Gastrocnemius medialis (tissue), 4 donors: ENCODE measurements around the gene SH3BP2. TPM values are rescaled to one million over a fixed set of nuclear protein-coding genes. Genes with fewer than 3 reads are reported as not detected.
"Not testable (repeated sequence)": the region's sequence is repeated elsewhere in the genome, so short reads cannot be mapped to it uniquely, and the experiment has no call there.

Source experiments
- ATAC-seq, 2 donors: fragments of 150-250 bp; one replicate each; pipeline ENCODE4 v1.9.1; 2016
- DNase-seq, 2 donors: peaks; one replicate each; pipeline ENCODE4 v3.0.0-alpha.2; 2019
- H3K27ac ChIP-seq, 4 donors: fragments of 200-600 bp; sonication (generic); 1 replicate in 1 of 4; 2 replicates in 3 of 4; pipeline ENCODE4 v1.5.1; 2016 to 2018; ENCODE audit warnings: mild to moderate bottlenecking in 2 of 4, moderate library complexity in 1 of 4
- H3K27me3 ChIP-seq, 3 donors: fragments of 200-600 bp; sonication (generic) in 2 of 3; 1 replicate in 1 of 3; 2 replicates in 2 of 3; pipeline versions ENCODE4 v1.5.1 to v1.6.0; 2016 to 2019; ENCODE audit warnings: mild to moderate bottlenecking in 1 of 3, moderate library complexity in 1 of 3
- H3K36me3 ChIP-seq, 2 donors: fragments of 200-600 bp; sonication (generic) in 1 of 2; one replicate each; pipeline ENCODE4 v1.5.1; 2017 to 2018
- H3K4me1 ChIP-seq, 2 donors: fragments of 200-600 bp; sonication (generic) in 1 of 2; one replicate each; pipeline ENCODE4 v1.5.1; 2016 to 2017; ENCODE audit warnings: mild to moderate bottlenecking in 2 of 2
- H3K4me3 ChIP-seq, 4 donors: fragments of 200-600 bp; sonication (generic) in 3 of 4; 1 replicate in 1 of 4; 2 replicates in 3 of 4; pipeline ENCODE4 v1.5.1; 2016 to 2019; ENCODE audit warnings: mild to moderate bottlenecking in 2 of 4
- H3K9me3 ChIP-seq, 3 donors: fragments of 200-600 bp; sonication (generic) in 2 of 3; 1 replicate in 1 of 3; 2 replicates in 2 of 3; pipeline ENCODE4 v1.5.1; 2016 to 2019
- POLR2A ChIP-seq, 2 donors: fragments of 450-650 bp; IDR thresholded peaks; one replicate each; pipeline ENCODE4 v1.6.1; 2017; ENCODE audit warnings: antibody characterized with exemption in 2 of 2, mild to moderate bottlenecking in 2 of 2, moderate library complexity in 2 of 2
- in situ Hi-C, 4 donors: fragments of 200-750 bp; cut with MboI; loops; one replicate each; pipeline versions ENCODE4 v1.15.0 to v1.8.0; 2017; ENCODE audit warnings: low sequenced_read_pairs in 4 of 4
- intact Hi-C: fragments of 100-400 bp; cut with DNase I; formaldehyde crosslinking; loops from one replicate; pipeline ENCODE4 v1.15.1; 2023; ENCODE audit warnings: low total_unique reads
- total RNA-seq, 4 donors: library from RNA; depleted of rRNA; stranded (reverse); fragments of >200 nt; gene quantifications; one replicate each; pipeline versions ENCODE4 v1.1.0 to v1.2.3, GENCODE V29; 2016
- TF ChIP-seq, protein P1 (sequence below), 5 experiments: fragments of 450-650 bp in 3 of 5; fragments of 200-600 bp in 2 of 5; sonication (generic) in 2 of 5; IDR thresholded peaks in 4 of 5; conservative IDR thresholded peaks in 1 of 5; 1 replicate in 4 of 5; 2 replicates in 1 of 5; pipeline ENCODE4 v1.5.1; 2016 to 2019; ENCODE audit warnings: antibody characterized with exemption in 5 of 5, mild to moderate bottlenecking in 3 of 5, moderate library complexity in 3 of 5

SH3BP2 gene
- total RNA-seq, 4 donors from 2014 or later: 4.8 to 21.5 (median 12.0) TPM

DNA sequence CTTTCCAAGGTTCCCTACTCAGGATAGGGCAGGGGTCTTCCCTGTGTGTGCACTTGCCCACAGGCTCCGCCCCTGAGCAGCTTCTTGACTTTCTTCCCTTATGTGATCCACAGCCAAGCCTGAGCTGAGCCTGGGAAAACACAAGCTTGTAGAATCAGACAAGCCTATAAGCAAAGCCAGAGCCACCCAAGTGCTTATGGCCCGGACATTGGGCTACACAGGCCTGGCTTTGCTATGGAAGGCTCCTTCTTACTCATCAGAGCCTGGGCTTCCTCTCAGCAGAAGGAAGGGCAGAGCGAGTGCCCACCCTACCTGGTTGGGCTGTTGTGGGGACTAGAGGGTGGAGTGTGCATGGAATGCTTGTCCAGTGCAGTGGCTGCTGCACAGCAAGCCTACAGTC, 35.5 kb upstream of the SH3BP2 start:
- Histone ChIP-seq H3K27ac (no peak overlapping the region), H3K4me3 (no peak overlapping the region), H3K36me3 (no peaks in the 10 kb centered on the region), H3K4me1 (peaks cover 12 to 14% of the 10 kb centered on the region in 2 donors), H3K27me3 (no peaks in the 10 kb centered on the region), H3K9me3 (no peaks in the 10 kb centered on the region)
- intact Hi-C loops: loop anchor here (2.0 to 10.0 kb wide), 5 partner anchors 85 to 493 kb away; partner anchors contain the start of genes ADD1, CFAP99, GRK4 and MXD4
- ATAC-seq (no peak), DNase-seq (no peak)
- TF ChIP-seq POLR2A (IDR thresholded peaks at IDR 0.05): no peak
- TF ChIP-seq, protein P1, sequence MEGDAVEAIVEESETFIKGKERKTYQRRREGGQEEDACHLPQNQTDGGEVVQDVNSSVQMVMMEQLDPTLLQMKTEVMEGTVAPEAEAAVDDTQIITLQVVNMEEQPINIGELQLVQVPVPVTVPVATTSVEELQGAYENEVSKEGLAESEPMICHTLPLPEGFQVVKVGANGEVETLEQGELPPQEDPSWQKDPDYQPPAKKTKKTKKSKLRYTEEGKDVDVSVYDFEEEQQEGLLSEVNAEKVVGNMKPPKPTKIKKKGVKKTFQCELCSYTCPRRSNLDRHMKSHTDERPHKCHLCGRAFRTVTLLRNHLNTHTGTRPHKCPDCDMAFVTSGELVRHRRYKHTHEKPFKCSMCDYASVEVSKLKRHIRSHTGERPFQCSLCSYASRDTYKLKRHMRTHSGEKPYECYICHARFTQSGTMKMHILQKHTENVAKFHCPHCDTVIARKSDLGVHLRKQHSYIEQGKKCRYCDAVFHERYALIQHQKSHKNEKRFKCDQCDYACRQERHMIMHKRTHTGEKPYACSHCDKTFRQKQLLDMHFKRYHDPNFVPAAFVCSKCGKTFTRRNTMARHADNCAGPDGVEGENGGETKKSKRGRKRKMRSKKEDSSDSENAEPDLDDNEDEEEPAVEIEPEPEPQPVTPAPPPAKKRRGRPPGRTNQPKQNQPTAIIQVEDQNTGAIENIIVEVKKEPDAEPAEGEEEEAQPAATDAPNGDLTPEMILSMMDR (IDR thresholded peaks at IDR 0.05 in 4 of 5, conservative IDR thresholded peaks at IDR 0.05 in 1 of 5): no peak
- in situ Hi-C loops: loop anchor here in 1 of 4 donors (25.0 kb wide), 1 partner anchor 180 kb away; no protein-coding TSS in a partner anchor

DNA sequence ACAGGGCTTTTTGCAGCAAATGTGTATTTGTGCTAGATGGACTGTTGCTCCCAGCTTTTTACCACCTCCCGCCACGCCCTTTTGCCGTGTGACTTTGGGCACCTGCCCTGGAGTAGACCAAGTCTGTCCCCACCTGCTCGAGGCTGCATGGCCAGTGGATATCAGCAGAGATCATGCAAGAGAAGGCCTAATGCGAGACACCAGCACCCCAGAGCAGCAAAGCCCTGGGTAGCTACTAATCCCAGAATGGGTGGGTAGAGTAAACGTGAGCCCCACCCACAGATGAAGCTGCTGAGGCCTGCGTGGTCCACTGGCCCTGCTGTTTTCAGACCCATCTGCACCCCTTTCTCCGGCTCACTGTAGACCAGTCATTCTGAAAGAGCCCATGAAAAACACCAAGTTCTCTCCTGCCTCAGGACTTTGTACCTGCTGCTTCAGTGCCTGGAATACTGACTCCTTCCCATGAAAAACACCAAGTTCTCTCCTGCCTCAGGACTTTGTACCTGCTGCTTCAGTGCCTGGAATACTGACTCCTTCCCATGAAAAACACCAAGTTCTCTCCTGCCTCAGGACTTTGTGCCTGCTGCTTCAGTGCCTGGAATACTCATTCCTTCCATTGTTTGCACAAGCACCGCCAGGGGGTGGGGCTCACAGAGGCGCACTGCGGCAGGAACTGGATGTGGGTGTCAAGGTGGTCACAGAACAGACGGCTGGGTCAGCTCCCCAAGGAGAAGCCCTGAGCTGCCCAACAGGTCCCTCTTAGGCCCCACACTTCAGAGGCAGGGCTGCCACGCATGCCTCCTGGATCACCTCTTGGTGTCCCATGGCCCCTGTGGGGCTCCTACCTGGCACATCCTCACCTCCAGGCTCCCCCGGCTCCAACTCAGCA, 31.6 kb upstream of the SH3BP2 start:
- ATAC-seq (no peak), DNase-seq (no peak)
- TF ChIP-seq, protein P1 (IDR thresholded peaks at IDR 0.05 in 4 of 5, conservative IDR thresholded peaks at IDR 0.05 in 1 of 5): no peak
- no peak for TF ChIP-seq POLR2A (IDR thresholded peaks at IDR 0.05)
- intact Hi-C loops (loop anchor here (10.0 kb wide), 1 partner anchor 104 kb away; no protein-coding TSS in a partner anchor), in situ Hi-C loops (loop anchor here in 1 of 4 donors (25.0 kb wide), 1 partner anchor 176 kb away; no protein-coding TSS in a partner anchor)
- H3K36me3 ChIP-seq: no peaks in the 10 kb centered on the region
- no peak overlapping the region for H3K27ac ChIP-seq
- H3K9me3 ChIP-seq: no peaks in the 10 kb centered on the region
- peaks cover 0 to 4% of the 10 kb centered on the region in 2 donors for H3K4me1 ChIP-seq
- no peaks in the 10 kb centered on the region for H3K27me3 ChIP-seq
- H3K4me3 ChIP-seq: no peak overlapping the region

DNA sequence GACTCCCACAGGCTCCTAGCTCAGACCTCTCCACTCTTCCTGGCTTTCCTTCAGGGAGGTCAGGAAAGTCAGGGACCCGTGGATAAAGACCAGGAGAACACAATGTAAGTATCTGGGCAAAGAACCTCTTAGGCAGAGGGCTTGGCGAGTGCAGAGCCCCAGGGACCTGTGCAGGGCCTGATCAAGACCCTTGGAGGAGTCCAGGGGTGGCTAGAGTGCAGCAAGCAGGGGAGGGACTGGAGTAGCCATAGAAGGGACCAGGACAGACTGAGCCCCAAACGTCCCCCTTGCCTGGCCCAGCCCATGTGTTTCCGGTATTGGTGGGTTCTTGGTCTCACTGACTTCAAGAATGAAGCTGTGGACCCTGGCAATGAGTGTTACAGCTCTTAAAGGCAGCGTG, 30.8 kb upstream of the SH3BP2 start:
- DNase-seq (no peak), ATAC-seq (no peak)
- no peaks in the 10 kb centered on the region for H3K36me3 ChIP-seq
- intact Hi-C loops (loop anchor here (10.0 kb wide), 1 partner anchor 103 kb away; no protein-coding TSS in a partner anchor), in situ Hi-C loops (loop anchor here in 1 of 4 donors (25.0 kb wide), 1 partner anchor 175 kb away; no protein-coding TSS in a partner anchor)
- no peaks in the 10 kb centered on the region for H3K27me3 ChIP-seq
- no peaks in the 10 kb centered on the region for H3K4me1 ChIP-seq
- no peaks in the 10 kb centered on the region for H3K9me3 ChIP-seq
- H3K4me3 ChIP-seq: no peak overlapping the region
- H3K27ac ChIP-seq: no peak overlapping the region
- TF ChIP-seq, protein P1 (IDR thresholded peaks at IDR 0.05 in 4 of 5, conservative IDR thresholded peaks at IDR 0.05 in 1 of 5): no peak
- no peak for TF ChIP-seq POLR2A (IDR thresholded peaks at IDR 0.05)

GRCh38 chr4:2762486-2763370, 30.2 kb upstream of the SH3BP2 start:
- H3K4me3 ChIP-seq, H3K27me3 ChIP-seq, H3K27ac ChIP-seq, H3K36me3 ChIP-seq, ATAC-seq, H3K9me3 ChIP-seq, H3K4me1 ChIP-seq, DNase-seq: not testable (repeated sequence)
- intact Hi-C loops (loop anchor here (10.0 kb wide), 1 partner anchor 102 kb away; no protein-coding TSS in a partner anchor), in situ Hi-C loops (loop anchor here in 1 of 4 donors (25.0 kb wide), 1 partner anchor 175 kb away; no protein-coding TSS in a partner anchor)
